ENCODE measurements around the gene COL1A1.

Gene COL1A1

DNA sequence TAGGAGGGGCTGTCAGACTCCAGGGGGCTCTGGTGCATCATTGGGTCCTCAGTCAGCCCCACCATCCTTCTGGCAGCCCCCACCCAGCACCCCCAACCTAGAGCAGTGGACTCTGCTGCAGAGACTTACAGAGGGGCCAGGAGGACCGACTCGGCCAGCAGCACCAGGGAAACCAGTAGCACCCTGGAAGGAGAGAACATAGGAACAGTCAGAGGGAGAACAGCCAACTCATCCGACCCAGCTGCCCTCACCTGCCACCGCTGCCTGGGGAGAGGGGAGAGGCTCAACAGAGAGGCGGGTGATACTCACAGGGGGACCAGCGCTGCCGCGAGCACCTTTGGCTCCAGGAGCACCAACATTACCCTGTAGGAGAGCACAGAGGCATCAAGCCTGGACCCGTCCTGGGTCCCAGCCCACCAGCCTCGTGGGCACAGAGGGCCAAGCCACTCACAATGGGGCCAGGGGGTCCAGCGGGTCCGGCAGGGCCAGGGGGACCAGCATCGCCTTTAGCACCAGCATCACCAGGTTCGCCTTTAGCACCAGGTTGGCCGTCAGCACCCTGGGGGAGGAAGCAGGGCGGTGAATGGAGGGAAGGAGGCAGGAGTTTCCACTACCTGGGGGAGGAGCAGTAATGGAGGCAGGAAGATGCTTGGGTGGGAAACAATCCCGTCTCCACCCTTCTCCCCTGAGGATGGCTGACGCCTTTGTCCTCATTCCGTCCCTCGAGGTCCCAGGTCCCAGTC lies 11.7 kb downstream of the COL1A1 start:
- no peak overlapping the region for H3K4me3 ChIP-seq (ENCODE audit: low read length)
- no peak for DNase-seq (ENCODE audit: low read depth, low spot score)

DNA sequence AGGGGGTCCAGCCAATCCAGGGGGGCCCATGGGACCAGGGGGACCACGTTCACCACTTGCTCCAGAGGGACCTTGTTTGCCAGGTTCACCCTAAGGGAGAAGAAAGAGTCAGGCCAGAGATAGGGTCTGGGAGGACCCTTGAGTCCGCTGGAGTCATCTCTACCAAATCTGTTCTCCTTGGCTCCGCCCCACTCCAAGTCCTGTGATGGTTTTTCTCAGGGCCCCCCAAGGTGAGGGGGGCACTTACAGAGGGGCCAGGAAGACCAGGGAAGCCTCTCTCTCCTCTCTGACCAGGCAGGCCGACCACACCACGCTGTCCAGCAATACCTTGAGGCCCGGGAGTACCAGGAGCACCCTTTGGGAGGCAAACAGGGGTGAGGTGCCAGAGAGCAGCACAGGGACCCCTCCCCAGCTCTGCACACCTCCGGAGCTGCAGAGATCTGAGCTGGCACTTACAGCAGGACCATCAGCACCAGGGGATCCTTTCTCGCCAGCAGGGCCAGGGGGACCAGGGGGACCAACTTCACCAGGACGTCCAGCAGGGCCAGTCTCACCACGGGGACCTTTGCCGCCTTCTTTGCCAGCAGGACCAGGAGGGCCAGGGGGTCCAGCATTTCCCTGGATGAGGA lies 12.4 kb downstream of the COL1A1 start:
- DNase-seq (ENCODE audit: low read depth, low spot score) = no peak

DNA sequence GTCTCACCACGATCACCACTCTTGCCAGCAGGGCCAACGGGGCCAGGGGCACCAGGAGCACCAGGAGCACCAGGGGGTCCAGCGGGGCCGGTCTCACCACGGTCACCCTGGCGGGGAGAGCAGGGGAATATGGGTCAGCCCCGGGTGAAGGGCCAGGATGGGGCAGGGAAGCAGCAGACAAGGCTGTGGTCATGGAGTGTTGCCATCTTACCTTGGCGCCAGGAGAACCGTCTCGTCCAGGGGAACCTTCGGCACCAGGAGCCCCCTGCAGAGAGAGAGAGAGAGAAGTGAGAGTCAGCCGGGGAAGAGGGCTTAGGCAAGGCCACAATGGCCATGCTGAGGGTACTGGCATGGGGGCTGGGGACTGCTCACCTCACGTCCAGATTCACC lies 12.9 kb downstream of the COL1A1 start:
- DNase-seq (ENCODE audit: low read depth, low spot score) = no peak
- no peak overlapping the region for H3K4me3 ChIP-seq (ENCODE audit: low read length)

More for the DNA sequence above, 12.4 kb downstream of the COL1A1 start:
- no peak overlapping the region for H3K4me3 ChIP-seq (ENCODE audit: low read length)

DNA sequence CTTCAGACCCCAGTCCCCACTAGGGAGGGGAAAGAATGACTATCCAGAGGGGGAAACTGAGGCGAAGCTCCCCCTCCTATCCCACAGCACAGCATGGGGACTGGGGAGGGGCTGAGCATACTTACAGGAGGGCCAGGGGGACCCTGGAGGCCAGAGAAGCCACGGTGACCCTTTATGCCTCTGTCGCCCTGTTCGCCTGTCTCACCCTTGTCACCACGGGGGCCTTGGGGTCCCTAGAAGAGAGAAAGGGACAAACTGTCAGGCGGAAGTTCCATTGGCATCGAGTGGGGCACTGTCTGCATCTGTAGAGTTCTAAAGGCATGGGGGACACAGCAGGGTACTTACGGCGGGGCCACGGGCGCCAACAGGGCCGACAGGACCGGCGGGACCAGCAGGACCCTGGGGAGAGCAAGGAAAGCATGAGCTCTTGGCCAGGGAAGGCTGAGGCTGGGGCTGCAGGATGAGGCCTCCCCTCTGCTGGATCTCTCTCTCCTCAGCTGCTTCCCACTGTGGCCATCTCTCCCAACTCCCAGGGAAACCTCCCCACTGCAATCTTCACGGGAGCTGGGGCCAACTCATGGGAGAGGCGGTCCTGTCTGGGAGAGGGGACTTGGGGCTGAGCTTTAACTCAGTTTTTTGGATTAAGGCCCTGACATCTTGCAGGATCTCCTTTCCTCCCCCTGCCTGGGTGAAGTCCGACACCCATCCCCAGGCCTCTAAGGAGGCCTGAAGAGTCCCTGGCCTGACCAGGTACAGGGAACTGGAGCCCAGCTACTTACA lies 13.5 kb downstream of the COL1A1 start:
- no peak overlapping the region for H3K4me3 ChIP-seq (ENCODE audit: low read length)
- no peak for DNase-seq (ENCODE audit: low read depth, low spot score)

DNA sequence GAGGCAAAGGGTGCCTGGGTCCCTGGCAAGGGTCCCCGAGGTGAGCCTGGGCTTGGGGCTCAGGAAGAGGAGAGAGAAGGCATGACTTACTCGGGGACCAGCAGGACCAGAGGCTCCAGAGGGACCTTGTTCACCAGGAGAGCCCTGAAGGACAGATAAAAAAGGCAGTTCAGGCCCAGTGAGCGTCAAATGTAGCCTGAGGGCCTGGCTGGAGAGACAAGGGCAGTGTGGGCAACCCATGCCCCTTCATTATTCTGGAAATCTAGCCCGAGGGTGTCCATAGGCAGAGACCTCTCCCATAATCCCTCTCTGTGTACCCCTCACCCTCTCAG lies 14.1 kb downstream of the COL1A1 start:
- H3K4me3 ChIP-seq (ENCODE audit: low read length) = no peak overlapping the region
- DNase-seq (ENCODE audit: low read depth, low spot score) = no peak

DNA sequence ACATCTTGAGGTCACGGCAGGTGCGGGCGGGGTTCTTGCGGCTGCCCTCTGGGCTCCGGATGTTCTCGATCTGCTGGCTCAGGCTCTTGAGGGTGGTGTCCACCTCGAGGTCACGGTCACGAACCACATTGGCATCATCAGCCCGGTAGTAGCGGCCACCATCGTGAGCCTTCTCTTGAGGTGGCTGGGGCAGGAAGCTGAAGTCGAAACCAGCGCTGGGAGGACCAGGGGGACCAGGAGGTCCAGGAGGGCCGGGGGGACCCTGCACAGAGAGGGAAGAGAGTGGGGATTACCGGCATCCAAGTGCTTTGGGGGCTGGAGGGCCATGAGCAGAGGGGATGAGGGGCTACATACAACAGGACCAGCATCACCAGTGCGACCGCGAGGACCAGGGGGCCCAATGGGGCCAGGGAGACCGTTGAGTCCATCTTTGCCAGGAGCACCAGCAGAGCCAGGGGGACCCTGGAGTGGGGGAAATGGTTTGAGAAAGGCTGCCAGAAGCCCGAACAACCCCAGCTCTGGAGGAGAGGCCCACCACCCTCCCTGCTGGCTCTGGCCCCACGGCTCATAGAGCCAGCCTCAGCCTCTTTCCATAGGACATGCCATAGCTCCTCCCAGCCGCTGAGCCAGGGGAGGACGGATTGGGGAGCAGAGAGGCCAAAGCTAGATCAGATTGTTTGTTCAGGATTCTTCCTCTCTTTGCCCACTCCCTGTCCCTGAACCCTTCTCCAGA lies 14.6 kb downstream of the COL1A1 start:
- no peak for DNase-seq (ENCODE audit: low read depth, low spot score)
- H3K4me3 ChIP-seq (ENCODE audit: low read length) = no peak overlapping the region

DNA sequence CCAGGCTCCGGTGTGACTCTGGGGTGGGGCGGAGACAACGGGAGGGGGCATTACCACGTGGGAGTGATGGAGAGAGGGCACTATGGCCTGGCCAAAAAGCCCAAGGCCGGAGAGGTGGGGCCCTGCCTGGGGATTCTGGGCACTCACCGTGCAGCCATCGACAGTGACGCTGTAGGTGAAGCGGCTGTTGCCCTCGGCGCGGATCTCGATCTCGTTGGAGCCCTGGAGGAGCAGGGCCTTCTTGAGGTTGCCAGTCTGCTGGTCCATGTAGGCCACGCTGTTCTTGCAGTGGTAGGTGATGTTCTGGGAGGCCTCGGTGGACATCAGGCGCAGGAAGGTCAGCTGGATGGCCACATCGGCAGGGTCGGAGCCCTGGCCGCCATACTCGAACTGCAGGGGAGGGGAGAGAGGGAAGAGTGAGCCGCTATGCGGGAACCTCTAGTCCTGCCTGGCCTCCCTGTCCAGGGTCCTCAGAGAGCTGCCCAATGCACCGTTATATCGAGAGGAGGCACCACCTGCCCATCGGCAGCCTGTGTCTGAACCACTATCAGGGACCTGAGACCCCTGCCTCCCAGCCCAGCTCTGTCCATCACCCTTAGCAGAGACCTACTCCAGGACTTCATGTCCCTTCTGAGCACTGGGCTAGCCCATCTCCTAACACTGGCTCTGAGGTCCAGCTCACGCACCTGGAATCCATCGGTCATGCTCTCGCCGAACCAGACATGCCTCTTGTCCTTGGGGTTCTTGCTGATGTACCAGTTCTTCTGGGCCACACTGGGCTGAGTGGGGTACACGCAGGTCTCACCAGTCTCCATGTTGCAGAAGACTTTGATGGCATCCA lies 15.6 kb downstream of the COL1A1 start:
- no peak overlapping the region for H3K4me3 ChIP-seq (ENCODE audit: low read length)

DNA sequence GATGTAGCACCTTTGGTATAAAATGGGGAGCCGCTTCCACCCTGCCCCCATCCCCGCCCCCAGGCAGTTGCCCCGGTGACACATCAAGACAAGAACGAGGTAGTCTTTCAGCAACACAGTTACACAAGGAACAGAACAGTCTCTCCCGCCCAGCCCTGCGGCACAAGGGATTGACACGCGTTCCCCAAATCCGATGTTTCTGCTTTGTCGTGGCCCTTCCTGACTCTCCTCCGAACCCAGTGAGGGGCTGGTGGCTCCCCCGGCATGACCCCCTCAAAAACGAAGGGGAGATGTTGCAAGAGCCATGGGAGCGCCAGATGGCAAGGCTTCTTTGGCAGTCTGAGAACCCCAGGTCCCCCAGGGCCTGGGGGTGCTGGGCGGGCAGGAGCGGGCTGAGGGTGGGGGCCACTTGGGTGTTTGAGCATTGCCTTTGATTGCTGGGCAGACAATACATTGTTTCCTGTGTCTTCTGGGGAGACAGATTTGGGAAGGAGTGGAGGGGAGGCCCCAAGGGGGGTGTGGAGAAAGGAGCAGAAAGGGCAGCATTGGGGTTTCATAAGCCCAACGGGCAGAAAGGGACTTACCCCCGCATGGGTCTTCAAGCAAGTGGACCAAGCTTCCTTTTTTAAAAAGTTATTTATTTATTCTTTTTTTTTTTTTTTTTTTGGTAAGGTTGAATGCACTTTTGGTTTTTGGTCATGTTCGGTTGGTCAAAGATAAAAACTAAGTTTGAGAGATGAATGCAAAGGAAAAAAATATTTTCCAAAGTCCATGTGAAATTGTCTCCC lies 16.6 kb downstream of the COL1A1 start:
- no peak overlapping the region for H3K4me3 ChIP-seq (ENCODE audit: low read length)
- DNase-seq (ENCODE audit: low read depth, low spot score) = no peak

More for the DNA sequence above, 15.6 kb downstream of the COL1A1 start:
- DNase-seq (ENCODE audit: low read depth, low spot score) = no peak

DNA sequence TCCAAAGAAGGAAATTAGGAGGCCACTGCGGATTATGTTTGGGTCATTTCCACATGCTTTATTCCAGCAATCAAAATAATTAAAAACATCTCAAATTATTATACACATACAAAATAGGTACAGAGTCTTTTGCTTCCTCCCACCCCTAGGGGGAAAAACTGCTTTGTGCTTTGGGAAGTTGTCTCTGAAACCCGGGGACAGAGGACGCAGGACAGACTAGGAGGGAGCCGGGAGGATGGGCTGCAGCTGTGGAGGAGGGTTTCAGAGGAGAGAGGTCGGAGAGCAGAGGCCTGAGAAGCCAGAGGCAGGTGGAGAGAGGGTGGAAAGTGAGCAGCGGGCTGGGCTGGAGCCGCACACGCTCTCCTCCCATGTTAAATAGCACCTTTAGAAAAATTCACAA lies 17.4 kb downstream of the COL1A1 start:
- H3K4me3 ChIP-seq (ENCODE audit: low read length) = no peak overlapping the region

DNA sequence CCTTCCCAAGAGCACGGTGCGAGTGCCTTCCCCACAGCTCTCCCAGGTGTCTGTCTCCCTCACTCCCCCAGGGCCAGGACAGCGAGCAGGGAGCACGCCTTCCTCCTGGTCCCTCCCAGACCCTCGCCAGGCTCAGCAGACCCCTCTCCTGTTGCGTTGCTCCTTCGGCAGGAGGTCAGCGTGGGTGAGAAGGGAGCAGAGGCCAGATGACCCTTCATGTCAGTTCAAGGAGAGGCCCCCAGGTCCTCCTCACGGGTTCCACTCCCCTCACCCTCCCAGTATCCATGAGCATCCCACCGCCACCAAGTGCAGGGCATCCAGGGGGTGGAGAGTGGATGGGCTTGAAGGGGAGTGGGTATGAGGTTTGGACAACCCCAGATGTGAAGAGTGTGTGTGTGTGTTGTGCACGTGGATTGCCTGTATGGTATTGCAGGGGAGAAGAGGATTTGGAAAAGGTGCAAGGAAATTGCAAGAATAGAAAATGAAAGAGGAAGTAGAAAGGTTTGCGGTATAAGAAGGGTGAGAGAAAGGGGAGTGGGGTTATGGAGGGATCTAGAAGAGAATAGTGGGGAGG lies 17.9 kb downstream of the COL1A1 start:
- DNase-seq (ENCODE audit: low read depth, low spot score) = no peak
- H3K4me3 ChIP-seq (ENCODE audit: low read length) = no peak overlapping the region

More for the DNA sequence above, 17.4 kb downstream of the COL1A1 start:
- no peak for DNase-seq (ENCODE audit: low read depth, low spot score)

DNA sequence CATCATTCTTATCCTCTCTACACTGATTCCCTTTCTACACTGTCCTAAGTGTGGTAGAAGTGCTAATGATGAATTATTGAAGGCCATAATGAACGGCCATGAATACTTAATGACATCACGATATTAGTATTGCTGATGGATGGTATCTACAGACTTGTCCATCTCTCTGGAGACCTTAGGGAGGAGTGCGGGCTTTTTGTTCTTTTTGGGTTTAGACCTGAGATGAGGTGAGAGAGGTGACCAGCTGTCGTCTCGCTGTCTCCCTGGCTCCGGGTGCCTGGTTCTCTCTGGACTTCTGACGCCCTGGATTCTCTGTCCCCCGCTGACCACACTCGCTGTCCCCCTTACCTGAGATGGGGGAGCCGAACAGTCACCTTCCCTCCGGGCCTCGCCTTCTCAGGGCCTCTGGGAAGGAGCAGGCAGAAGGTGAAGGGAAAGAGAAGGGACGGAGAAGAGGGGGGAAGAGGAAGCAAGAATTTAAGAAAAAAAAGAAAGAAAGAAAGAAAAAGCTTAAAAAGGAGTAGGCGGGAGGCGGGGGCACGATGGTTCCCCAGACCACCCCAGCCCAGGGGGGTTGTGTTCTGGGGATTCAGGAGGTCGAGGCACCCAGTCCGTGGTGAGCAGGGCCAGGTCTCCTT lies 18.5 kb downstream of the COL1A1 start:
- no peak overlapping the region for H3K4me3 ChIP-seq (ENCODE audit: low read length)
- no peak for DNase-seq (ENCODE audit: low read depth, low spot score)

DNA sequence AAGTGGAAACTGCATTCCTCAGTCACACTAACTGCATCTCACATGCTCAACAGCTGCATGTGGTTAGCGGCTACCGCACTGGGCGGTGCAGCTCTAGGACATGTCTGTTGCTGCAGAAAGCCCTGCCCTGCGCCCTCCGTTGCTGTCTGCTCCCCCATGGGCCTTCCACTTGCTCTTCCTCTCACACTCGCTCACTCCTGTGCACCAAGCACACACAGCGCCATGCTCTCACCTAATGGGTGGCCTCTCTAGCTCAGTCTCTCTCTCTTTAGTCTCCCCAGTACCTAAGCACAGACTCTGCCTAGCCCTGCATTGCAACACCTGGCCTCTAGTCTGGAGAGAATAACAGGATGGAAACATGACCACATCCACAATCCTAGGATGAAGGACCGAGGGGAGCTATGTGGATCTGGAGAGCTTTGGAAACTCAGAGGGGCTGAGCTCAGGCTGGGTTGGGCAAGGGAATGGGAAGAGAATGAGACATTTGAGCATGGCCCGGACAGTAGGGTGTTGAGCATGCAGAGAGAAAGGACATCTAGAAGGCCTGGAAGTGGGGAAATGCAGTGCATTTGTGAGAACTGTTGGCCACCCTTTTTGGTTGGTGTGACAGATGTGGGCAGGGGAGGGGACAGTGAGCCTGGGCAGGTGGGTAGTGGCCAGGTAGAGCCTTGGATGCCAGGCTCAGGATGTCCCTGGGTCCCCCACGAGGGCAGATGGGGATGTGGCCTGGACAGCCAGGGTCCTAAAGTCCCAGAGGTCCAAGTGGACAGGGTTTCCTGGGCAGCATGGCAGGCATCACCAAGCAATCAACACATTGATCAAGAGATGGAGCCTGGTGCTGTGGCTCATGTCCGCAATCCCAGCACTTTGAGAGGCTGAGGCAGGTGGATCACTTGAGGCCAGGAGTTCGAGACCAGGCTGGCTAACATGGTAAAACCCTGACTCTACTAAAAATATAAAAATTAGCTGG lies 19.6 kb downstream of the COL1A1 start:
- no peak overlapping the region for H3K4me3 ChIP-seq (ENCODE audit: low read length)

DNA sequence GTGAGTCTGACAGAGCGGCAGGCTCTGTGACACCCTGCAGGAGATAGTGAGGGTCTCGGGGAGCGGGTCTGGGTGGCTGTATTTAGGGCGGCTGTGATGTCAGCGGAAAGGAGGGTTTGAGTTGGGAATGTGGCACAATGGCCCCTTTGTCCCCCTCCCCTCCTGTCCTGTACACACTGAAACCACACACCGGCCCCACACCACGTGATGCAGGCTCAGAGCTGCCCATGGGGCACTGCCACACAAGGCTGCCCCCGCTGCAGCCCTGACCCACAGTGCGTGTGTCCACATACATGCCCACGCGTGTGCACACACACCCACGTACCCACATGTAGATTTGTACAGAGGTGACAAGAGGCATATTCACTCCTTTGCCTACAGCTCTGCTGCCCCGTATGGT lies 20.3 kb downstream of the COL1A1 start:
- H3K4me3 ChIP-seq (ENCODE audit: low read length) = no peak overlapping the region
- no peak for DNase-seq (ENCODE audit: low read depth, low spot score)

More for the DNA sequence above, 19.6 kb downstream of the COL1A1 start:
- DNase-seq (ENCODE audit: low read depth, low spot score) = no peak

DNA sequence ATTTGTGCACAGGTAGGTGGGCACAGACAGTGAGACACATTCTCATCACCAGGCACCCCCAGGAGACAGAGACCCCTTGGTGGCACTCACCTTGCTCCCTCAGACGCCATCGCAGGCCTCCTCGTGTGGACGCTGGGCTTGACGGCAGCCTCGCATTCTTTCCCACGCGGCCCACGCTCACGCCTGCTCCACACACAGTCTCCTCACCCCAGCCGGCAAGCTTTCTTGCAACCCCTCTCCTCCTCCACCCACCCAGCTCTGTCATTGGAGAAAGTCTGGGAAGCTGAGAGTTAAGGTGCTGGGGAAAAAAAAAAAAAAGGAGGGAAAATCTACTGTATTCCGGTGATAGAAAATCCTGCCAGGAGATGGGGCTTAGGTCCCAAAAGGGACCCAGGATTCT lies 20.8 kb downstream of the COL1A1 start:
- no peak for DNase-seq (ENCODE audit: low read depth, low spot score)
- H3K4me3 ChIP-seq (ENCODE audit: low read length) = no peak overlapping the region

DNA sequence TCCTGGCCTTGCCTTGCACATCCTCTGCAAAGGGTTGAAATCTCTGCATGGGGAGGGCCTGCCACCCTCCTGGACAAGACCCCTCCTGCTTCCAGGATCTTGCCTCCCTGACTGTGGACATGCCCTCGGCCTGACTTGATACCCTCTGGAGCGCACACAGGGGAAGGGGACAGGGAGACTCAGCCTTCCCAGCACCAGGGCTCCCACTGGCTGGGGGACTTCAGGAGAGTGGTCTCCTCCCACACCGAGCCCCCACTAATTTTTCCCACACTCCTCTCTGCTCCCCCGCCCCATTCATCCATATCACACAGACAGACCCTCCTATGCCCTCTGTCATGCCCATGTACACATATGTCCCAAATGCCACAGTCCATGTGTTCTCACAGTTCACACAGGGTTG lies 21.3 kb downstream of the COL1A1 start:
- H3K4me3 ChIP-seq (ENCODE audit: low read length) = no peak overlapping the region
- no peak for DNase-seq (ENCODE audit: low read depth, low spot score)

All from Jurkat, Clone E6-1 (cell line).